ENCODE measurements around the gene SLFNL1.

SLFNL1 gene

GRCh38 chr1:40977716-40978115 lies 43.8 kb downstream of the SLFNL1 start:
- in situ Hi-C loops (cut with HindIII; ENCODE audit: low pct_ligation_motif_present, low pct_unique_long_range_greater_than_20kb, low sequenced_read_pairs), result no loop called here
- peak; percentile 22 for DNase-seq

- no peak for DNase-seq
- in situ Hi-C loops (cut with HindIII; ENCODE audit: low pct_ligation_motif_present, low pct_unique_long_range_greater_than_20kb, low sequenced_read_pairs), result no loop called here
These were observed 44.4 kb downstream of the SLFNL1 start for GRCh38 chr1:40976952-40977690.

GRCh38 chr1:40974945-40975344 lies 46.6 kb downstream of the SLFNL1 start:
- in situ Hi-C loops (cut with HindIII; ENCODE audit: low pct_ligation_motif_present, low pct_unique_long_range_greater_than_20kb, low sequenced_read_pairs), result no loop called here
- DNase-seq, result no peak

GRCh38 chr1:40973912-40974311 lies 47.6 kb downstream of the SLFNL1 start:
- in situ Hi-C loops (cut with HindIII; ENCODE audit: low pct_ligation_motif_present, low pct_unique_long_range_greater_than_20kb, low sequenced_read_pairs), result no loop called here

GRCh38 chr1:40971966-40972365 lies 49.6 kb downstream of the SLFNL1 start:
- in situ Hi-C loops (cut with HindIII; ENCODE audit: low pct_ligation_motif_present, low pct_unique_long_range_greater_than_20kb, low sequenced_read_pairs), result no loop called here
- no peak for DNase-seq

More at GRCh38 chr1:40973912-40974311, 47.6 kb downstream of the SLFNL1 start:
- no peak for DNase-seq

GRCh38 chr1:40969445-40969844 lies 52.1 kb downstream of the SLFNL1 start:
- DNase-seq, result no peak
- in situ Hi-C loops (cut with HindIII; ENCODE audit: low pct_ligation_motif_present, low pct_unique_long_range_greater_than_20kb, low sequenced_read_pairs), result no loop called here

- in situ Hi-C loops (cut with HindIII; ENCODE audit: low pct_ligation_motif_present, low pct_unique_long_range_greater_than_20kb, low sequenced_read_pairs), result no loop called here
- DNase-seq, result no peak
These were observed 55.1 kb downstream of the SLFNL1 start for GRCh38 chr1:40966417-40966816.
